Left ventricle myocardium superior (tissue), 1 donor: ENCODE data around the gene HOXB9. TPM values are rescaled to one million over a fixed set of nuclear protein-coding genes. Genes with fewer than 3 reads are reported as not detected.
A peak's percentile ranks its signal among the peaks of the same experiment; 100 is the strongest.

Source experiments
- ATAC-seq: fragments of 200-7000 bp; cut with Tn5 transposase; one replicate; pipeline ENCODE4 v1.9.1; 2020; ENCODE audit warnings: mild to moderate bottlenecking, moderate library complexity
- DNase-seq: peaks from one replicate; pipeline ENCODE4 v3.0.0-alpha.2; 2020
- intact Hi-C: fragments of 100-400 bp; cut with micrococcal nuclease; formaldehyde crosslinking; loops from one replicate; pipeline ENCODE4 v1.11.0; 2022
- total RNA-seq: library from RNA; stranded (reverse); fragmentation: NEBNext Ultra II Directional; extraction: Animal tissue kit (Norgen Biotek cat#: 25700); gene quantifications from one replicate; pipeline ENCODE4 v1.2.1, GENCODE V29; 2021
- donor health status: DM: no; HTN: yes; CAD: no; lungs with severe emphysema.

The HOXB9 gene
- total RNA-seq, 1 donor from 2014 or later: not detected

- DNase-seq (no peak), ATAC-seq (no peak)
- intact Hi-C loops: no loop called here
These were observed 34.7 kb downstream of the HOXB9 start for GRCh38 chr17:48591255-48592056.

- intact Hi-C loops: no loop called here
- DNase-seq: no peak
These were observed 35.5 kb downstream of the HOXB9 start for GRCh38 chr17:48590607-48591161.

DNA sequence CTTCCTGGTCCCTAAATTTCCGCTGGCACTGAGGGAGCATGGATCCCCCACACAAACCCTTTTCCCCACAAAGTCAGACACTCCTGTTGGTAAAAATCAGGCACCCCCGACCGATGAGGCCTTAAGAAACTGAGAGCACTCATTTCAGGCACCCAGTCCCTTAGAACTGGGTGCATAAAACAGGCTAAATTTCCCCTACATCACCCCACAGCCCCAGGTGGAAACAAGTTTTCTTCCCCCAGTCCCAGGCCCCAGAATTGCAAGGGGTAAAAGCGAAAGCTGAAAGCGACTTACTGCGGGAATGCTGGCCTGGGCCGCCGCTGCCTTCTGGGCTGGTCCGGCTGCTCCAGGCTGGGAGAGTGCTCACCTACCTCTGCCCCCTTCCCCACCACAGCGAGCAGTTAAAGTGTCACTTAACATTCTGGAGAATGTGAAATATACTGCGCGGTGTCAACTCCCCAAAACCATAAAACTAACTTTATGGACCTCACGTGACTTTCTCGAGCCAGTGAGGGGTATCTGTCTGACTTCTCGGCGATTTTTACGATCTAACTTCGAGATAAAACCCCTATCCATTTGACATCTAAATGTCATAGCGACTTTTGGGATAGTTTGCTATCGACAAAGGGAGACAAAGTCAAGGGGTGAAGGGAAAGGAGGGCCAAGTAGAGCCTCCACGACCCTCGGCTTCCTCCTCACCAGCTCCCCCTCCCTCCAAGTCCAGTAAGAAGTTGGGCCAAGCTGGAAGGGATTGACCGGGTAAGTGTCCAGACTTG, 36.1 kb downstream of the HOXB9 start, which contains the start of gene HOXB3:
TSS of gene HOXB3 (minus strand) at position 411 of the 776 bp plus-strand sequence. CDS start 37,767 bp downstream, outside the sequence.
- DNase-seq (no peak), ATAC-seq (no peak)
- intact Hi-C loops: no loop called here

More at GRCh38 chr17:48590607-48591161, 35.5 kb downstream of the HOXB9 start:
- ATAC-seq: no peak

DNA sequence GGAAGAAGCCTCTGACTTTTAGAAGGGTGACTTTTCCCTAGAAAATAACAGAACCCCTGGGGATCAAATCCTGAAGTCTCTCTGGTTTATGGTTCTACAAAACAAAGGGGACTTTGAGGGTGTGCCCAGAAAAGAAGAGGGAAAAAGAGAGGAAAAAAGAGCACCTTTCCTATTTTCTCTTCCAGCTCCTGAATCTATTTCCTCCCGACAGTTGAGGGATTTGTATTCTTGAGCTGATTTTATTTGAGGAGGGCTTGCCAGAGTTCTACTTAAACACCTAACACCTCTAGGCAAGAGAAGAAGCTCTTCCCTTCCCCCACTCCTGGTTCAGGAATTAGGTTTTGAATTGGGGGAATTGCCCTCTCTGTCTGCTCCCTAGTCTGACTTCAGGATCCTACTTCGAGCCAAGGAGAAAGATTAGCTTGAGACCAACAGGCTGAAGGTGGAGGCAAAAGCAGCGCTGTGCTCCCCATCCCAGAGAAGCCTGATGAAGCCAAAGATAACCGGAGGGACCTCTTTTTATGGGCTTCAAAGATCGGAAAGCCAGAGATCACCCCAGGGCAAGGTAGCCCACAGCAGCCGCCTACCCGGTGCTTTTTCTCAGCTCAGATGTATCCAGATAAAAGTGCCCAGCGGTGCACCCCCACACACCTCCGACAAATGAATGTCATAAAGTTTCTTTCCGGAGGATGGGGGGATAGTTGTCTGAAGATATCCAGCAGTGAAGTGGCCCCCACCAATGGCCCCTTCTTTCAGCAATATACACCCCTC, 36.9 kb downstream of the HOXB9 start:
- intact Hi-C loops: no loop called here
- ATAC-seq (no peak), DNase-seq (no peak)

GRCh38 chr17:48588528-48588927, 37.6 kb downstream of the HOXB9 start:
- intact Hi-C loops: no loop called here
- DNase-seq (no peak), ATAC-seq (no peak)

- ATAC-seq: no peak
- intact Hi-C loops: no loop called here
- DNase-seq: no peak
These were observed 38.1 kb downstream of the HOXB9 start for GRCh38 chr17:48588074-48588415.

GRCh38 chr17:48587276-48588073, 38.7 kb downstream of the HOXB9 start:
- no peak for ATAC-seq
- intact Hi-C loops: no loop called here
- no peak for DNase-seq

DNA sequence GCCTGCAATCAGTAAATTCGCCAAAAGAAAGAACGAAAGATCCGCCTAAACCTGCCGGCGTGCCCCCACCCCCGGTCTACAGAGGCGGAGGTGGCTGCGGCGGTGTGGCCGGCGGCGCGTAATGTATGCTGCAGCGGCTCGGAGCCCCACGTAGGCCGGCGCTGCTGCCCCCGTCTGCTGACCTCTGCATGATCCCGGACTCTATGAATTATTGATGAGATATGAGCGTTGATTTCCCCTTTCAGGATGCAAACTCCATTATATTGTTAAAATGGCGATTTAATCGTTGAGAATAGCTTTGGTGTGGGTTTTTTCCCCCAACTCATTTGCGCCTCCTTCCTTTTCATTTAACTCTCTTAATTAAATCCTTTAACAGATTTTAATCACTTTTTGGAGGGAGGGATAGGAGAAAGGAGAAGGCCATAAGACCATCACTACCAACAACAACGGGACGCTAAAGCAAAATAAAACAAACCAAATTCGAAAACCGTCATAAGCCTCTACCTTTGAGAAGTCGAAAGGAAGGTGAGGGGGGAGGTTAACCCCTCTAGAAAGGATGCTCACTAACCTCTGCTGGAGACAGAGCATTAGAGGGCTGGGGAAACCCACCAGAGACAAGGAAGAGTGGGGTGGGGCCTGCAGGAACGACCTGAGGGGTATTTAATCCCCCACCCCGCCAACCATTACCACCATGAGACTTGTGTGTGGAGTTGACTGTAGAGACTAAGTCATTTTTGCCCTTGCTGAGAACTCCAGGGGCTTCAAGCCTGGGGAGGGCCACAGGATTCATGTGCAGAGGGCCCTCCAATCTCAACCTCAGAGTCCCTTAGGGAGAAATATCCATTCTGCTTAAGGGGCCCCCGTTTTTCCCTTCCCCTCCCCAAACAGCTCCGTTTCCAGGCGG, 39.6 kb downstream of the HOXB9 start:
- intact Hi-C loops: no loop called here
- no peak for DNase-seq
- ATAC-seq: no peak

DNA sequence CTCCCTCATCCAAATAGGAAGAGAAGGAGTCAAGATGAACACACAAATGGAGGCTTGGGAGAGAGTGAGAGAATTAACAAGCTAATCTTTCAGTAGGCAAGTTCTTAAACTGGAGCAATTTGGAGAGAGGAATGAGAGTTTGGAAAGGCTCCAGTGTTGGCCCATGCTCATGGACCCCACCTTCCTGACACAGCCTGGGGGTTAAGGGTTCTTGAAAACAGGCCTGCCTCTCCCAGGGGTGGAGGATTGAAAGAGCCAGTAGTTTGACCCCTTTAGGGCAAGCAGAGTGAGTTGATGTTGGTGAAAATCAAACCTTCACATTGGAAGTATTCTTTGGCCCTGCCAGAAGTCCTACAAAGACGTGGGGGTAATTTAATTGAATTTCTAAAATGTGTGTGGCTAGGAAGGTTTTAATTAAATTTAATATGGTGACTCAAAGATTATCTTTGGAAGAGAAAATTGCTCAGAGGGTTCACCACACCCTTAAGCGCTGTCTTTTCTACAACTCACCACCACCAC, 41.9 kb downstream of the HOXB9 start:
- intact Hi-C loops: no loop called here
- DNase-seq (no peak), ATAC-seq (no peak)

- ATAC-seq (no peak), DNase-seq (no peak)
- intact Hi-C loops: no loop called here
These were observed 42.4 kb downstream of the HOXB9 start for GRCh38 chr17:48583708-48584222.

DNA sequence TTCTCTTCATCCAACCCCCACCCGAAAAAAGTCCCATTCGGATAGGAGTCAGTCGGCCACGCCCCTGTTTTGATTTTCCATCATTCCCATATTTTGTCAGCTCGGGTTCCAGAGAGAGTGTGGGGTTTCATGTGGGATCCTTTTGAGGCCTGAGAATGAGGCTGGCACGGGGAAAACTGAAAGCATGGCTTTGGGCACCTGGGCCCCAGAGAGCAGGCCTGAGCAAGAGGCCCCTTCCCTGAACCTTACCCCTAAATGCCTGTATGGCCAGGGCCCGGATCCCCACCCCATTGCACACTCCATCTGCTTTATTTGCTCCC, 43.4 kb downstream of the HOXB9 start:
- ATAC-seq (no peak), DNase-seq (no peak)
- intact Hi-C loops: no loop called here

DNA sequence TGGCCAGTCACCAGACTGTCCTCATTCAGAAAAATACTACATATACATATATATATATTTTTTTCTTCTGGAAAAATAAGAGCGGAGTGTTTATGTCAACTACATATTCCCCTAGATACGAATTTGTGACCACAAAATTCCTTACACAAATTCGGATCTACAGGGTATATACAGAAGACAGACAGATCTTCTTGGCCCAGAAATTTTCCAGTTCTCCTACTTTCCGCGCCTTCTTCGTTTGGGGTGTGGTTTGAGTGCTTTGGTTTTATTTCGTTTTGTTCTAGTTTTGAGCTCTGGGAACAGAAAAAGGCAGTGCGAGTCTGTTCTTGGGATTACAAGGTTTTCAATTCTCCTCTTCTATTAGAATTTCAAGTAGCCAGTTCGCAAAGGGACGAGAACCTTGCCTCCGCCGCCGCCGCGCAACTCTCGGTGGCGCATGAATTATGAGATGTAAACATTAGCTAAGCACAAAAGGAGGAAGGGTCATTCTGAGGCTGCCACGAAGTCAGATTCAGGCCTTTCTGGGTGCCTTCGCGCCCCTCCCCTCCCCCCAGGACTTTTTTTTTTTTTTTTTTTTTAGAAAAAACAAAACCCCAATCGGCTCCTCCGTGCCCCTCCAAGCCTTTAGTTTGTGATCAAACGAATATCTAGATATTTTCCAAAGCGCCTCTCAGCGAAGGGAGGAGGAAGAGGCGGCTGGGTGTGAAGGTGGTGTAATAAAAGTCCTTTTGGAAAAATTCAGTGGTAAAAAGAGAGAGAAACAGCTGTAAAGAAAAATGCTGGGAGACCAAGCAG, 46.2 kb downstream of the HOXB9 start:
- ATAC-seq (no peak), DNase-seq (no peak)
- intact Hi-C loops: no loop called here

DNA sequence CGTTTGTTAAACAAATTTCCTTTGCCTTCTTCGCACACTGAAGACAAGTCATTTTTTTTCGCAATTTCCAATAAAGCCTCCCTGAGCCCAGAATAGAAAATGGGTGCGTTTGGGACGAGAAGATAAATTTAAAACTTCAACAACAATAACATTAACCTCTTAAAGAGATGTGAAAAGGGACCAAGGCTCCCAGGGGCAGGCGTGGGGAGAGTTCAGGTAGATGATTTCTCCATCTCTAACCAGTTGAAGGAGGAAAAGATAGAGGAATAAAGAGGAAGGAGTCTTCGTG, 46.7 kb downstream of the HOXB9 start:
- DNase-seq (no peak), ATAC-seq (no peak)
- intact Hi-C loops: no loop called here

- DNase-seq (no peak), ATAC-seq (no peak)
- intact Hi-C loops: no loop called here
These were observed 47.3 kb downstream of the HOXB9 start for GRCh38 chr17:48578616-48579470.

- DNase-seq: peak; percentile 74
- intact Hi-C loops: no loop called here
- peak; percentile 52 for ATAC-seq
These were observed 48.1 kb downstream of the HOXB9 start, which contains the start of gene HOXB4 for GRCh38 chr17:48577946-48578615. Gene HOXB4, minus strand, starts transcription at chr17:48578350. Its CDS starts 31 bp downstream, at chr17:48578319.
